NCI-H446 treated with DMSO at 0.1 percent for 48 hours (cell line): ENCODE results near the gene HTRA3.
A peak's percentile ranks its signal among the peaks of the same experiment; 100 is the strongest.

Experiments used
- DNase-seq: peaks from one replicate; lab custom pipeline; 2025; lab: John Stamatoyannopoulos, UW

Gene HTRA3

DNA sequence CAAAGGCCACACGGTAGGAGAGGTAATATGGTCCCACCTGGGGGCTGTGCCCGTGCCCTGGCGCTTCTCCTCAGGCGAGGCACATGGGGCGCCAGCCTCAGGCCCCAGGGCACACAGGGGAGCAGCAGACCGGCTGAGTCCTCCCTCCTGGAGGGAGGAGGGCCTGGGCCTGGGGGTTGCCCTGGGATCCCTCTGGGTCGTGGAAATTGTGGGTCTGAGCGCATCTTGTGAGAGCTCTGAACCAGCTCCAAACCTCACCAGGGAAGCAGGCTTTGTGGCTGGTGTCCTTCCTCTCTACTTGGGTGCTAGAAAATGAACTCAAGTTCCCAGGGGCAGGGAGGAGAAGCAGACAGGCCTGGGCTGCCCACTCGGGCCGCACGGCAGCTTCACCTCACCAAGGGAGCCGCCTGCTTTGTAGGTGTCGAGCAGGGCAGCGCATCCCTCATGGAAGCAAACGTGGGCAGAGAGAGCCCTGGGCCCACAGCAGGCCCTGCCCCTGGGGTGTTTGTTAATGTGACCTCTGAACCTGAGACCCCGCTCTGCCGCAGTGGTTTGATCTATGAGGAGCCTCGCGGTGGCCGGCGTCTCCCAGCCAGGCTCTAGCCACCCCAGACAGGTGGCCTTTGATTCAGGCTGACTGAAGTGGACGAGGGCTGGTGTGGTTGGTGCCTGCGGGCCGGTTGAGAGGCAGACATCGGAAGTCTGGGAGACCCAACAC, 10.8 kb downstream of the HTRA3 start:
- no peak for DNase-seq

DNA sequence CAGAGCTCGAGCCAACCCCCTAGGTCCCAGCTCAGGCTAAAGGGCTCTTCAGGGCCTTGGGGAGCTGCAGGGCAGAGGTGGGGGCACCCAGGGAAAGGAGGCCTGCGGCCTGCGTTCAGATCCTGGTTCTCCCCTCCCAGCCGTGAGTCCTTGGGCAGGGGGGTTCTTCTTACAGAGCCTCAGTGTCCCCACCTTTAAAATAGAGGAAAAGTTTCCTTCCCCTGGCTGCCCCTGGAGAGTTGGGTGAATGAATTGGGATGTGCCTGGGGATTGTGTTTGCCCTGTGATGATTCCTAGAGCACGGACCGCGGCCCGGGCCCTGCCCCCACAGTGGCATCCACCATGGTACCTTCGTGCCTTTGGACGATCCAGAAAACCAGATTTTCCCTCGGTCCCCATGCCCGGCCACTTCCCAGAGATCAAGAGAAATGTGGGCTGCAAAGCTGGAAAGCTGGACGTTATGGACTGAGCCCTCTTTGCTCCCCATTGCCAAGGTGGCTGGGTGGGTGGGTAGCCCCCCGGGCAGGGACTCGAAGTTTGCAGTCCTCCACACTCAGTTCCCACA, 11.4 kb downstream of the HTRA3 start:
- DNase-seq: no peak

DNA sequence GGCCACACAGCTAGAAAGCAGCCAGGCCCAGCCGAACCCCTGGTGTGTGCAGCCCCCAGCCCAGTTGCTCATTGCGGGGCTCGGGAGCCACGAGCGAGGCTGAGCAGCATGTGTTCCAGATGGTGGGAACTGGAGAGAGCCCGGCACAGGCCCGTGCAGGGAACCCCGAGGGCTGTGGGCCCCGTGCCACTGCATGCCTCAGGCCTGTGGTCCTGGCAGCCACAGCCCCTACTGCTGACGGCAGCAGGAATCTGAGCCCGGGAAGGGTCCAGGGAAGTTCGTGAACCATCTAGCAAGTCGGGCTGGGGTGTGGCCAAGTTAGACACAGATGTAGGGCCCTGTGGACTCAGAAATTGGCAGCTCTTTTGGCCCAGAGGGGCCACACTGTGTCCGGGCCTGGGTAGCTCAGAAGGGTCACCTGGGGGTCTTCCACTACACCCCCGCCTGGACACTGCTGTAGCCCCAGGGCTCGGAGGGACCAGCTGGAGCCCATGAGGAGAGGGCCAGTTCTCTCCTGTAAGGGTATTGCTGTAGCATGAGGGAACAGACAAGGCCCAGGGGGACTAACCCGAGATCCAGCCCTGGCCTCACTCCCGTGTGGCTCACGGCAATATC, 12.1 kb downstream of the HTRA3 start:
- DNase-seq: peak; percentile 46

DNA sequence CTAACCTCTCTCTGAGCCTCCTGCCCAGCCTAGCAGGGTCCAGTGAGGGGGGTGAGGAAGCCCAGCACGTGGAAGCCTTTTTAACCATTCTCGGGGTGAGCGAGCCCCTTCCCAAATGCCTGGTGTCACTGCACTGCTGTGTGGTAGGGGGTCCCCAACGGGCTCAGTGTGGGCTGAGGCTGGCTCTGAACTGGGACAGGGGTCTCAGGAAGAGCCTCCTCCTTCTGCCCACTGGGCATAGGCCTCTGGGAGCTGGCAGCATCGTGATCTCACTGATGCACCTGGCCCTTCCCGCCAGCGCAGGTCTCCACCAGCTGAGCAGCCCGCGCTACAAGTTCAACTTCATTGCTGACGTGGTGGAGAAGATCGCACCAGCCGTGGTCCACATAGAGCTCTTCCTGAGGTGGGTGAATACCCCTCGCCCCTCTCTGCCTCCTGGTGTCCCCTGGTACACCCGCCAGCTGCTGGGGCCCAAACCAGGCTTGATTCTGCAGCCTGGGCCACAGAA, 12.6 kb downstream of the HTRA3 start:
- DNase-seq: no peak

DNA sequence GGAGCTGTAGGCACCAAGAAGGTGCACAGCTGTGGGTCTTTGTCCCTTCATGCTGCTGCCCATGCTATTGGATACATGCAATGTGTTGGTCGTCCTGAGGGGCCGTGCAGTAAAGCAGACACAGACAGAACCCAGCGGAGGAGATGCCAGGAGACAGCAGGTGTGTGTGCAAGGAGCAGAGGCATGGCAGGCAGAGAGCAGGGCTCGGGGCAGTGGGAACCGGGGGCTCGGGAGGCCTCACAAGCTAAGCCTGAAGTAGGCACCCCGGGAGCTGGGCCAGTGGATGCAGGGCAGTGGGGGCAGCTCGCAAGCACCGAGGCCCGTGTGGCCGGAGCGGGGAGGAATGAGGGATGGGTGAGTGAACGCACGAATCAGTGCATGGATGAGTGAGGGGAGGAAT, 13.2 kb downstream of the HTRA3 start:
- DNase-seq: no peak

GRCh38 chr4:8283161-8283560, 13.6 kb downstream of the HTRA3 start:
- DNase-seq: no peak

DNA sequence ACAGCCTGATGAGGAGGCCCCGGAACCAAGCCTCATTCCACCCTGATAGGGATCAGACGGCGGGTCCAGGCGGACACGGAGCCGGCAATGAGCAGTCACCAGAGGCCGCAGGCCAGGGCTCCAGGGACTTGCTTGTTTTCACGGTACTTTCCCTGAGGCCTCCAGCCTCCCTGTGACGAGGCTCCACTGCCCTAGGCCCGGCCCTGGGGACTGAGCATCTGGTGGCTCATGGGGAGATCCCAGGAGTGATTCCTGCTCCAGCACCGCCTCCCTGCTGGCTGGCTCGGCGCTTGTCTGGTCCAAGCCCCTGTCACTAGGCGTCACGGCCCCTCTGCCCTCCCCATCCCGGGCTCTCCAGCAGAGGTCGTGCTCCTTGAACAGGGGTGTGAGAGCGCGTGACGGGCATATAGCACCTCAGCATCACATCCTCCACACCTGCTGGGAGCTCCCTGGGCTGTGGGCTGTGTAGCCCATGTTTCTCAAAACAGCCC, 14.1 kb downstream of the HTRA3 start:
- no peak for DNase-seq

DNA sequence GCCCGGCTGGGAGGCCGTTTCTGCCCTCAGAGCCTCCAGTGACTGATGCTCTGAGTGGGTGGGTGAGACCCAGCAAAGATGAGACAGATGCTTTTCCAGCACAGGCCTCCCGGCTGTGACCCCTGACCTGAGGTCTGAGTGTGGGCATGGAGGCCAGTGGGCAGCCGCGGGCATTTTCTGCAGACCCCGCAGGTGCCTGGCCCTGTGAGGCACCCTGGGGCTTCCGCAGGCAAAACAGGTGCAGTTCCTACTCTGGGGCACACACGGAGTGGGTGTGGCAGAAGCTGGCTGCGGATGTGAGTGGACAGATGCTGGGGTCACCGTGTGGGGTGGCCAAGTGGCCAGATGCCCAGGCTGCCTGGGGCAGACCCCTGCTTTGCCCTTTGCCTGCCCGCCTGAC, 14.8 kb downstream of the HTRA3 start:
- no peak for DNase-seq

DNA sequence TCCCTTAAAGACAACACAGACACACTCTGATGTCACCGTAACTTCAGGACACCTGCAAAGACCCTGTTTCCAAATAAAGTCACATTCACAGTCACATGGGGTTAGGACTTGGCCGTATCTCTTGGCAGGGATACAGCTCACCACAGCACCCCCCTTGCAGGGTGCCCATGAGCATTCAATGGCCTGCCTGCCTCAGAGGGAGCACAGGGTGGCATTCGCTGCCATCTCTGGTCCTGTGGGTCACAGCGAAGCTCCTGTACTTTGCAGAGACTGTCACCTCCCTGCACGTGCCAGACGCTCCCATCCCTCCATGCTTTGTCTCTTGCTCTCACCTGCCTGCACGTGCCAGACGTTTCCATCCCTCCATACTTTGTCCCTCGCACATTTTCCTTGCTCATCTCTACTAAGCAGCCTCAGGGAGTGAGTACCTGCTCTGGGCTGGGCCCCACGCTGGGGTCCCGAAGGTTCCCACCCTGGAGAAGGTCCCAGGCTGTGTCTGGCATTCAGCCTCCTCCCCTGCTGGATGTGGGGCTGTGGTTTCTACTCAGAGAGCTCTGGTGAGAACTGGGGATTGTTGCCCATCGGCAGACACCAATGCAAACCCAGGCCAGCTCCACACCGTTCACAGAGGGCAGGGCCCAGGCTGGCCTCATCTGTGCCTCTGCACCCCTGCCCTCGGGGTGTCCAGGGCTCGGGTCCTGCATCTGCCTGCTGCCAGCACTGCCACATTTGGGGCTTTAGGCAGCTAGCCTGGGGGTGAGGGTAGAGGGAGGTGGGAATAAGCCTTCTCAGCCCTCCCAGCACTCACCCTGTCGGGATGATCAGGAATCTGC, 15.8 kb downstream of the HTRA3 start:
- DNase-seq: no peak

DNA sequence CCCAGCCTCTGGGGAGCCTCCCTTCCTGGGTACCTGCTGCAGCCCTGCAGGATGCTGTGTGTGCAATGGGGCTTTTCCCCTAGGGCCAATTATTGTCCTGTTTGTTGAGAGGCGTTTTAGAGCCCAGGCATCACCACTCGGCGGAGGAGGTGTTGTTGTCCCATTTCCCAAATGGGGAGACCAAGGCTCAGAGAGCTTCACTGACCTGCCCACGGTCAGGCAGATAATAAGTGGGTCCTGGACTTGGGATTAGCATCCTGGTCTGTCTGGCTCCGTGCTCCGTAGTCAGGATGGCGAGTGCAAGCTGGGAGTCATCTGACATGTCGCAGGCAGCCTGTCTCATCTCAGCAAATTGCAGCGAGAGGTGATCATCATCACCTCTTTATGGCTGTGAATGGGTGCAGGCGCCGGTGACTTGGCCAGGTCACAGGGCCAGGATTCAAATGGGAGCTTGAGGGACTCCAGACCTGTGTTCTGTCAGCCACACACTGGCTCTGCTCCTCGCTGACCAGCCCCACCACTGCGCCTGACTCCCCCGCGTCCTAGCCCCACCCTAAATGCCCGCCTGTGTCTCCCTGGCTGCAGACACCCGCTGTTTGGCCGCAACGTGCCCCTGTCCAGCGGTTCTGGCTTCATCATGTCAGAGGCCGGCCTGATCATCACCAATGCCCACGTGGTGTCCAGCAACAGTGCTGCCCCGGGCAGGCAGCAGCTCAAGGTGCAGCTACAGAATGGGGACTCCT, 16.6 kb downstream of the HTRA3 start:
- DNase-seq: no peak

DNA sequence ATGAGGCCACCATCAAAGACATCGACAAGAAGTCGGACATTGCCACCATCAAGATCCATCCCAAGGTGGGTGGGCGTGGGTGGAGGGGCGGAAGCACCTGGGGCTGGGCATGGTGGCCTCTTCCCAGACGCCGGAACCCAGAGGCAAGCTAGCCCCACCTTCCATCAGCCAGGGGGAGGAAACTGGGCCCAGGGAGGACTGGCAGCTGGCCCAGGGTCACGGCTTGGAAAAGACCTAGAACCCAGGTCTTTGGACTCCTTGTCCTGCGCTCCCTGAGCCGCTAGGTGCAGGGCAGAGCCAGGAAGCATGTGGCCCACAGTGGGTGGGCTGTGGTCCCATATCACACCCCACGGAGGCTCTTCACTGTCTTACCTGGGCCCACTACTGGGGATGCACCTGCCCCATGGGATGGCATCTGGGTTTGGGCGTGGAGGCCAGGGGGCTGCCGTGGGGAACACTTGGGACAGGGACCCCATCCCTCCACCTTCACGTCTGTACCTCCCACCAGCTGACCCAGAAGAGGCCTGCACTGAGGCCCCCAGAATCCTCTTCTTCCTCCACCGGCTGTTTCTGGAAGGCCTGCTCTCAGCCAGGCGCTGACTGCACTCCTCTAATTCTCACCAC, 17.3 kb downstream of the HTRA3 start:
- DNase-seq: no peak

DNA sequence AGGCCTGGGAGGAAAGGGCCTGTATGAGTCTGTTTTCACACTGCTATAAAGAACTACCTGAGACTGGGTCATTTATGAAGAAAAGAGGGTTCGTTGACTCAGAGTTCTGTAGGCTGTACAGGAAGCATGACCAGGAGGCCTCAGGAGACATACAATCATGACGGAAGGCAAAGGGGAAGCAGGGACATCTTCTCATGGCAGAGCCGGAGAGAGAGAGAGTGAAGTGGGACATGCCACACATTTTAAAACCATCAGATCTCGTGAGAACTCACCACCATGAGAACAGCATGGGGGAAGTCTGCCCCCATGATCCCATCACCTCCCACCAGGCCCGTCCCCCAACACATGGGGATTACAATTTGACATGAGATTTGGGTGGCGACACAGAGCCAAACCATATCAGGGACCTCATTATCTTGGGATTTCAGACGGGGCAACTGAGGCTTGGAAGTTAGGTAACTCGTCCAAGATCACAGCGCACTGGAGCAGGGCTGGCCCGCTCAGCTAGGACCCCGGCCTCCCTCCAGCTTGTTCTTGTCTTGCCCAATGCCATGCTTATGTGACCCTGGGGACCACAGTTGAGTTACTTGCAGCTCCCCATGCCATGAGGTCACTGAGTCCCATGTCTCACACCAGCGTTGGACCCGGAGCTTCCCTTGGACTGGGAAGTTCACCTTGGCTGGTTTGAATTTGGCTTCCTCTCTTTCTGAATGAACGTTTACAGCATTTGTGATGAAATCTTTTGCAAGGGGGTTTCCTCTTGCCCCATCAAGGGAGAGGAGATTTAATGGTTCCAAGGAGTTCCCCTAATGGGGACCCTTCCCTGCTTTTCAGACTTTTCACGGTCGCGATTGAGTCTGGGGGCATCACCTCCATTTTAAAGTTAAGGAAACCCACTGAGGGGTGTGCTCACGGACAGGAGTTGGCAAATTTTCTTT, 18.1 kb downstream of the HTRA3 start:
- no peak for DNase-seq

GRCh38 chr4:8289151-8289750, 19.7 kb downstream of the HTRA3 start:
- DNase-seq: no peak

- no peak for DNase-seq
Observed at GRCh38 chr4:8289956-8290700, 20.6 kb downstream of the HTRA3 start.

- DNase-seq: no peak
Observed at GRCh38 chr4:8290701-8290970, 21.1 kb downstream of the HTRA3 start.

GRCh38 chr4:8291036-8291682, 21.6 kb downstream of the HTRA3 start:
- DNase-seq: no peak

GRCh38 chr4:8291701-8292477, 22.3 kb downstream of the HTRA3 start:
- no peak for DNase-seq
